GM21576 (cell line): ENCODE results near the gene SPINK13.
A peak's percentile ranks its signal among the peaks of the same experiment; 100 is the strongest.
"Not testable (repeated sequence)": the region's sequence is repeated elsewhere in the genome, so short reads cannot be mapped to it uniquely, and the experiment has no call there.

Source experiments
- ATAC-seq: cut with Tn5 transposase; IDR thresholded peaks from one replicate; pipeline ENCODE4 v1.9.1; 2021; ENCODE audit warnings: mild to moderate bottlenecking, moderate library complexity; ENCODE audit not compliant: unreplicated experiment

The SPINK13 gene, protein sequence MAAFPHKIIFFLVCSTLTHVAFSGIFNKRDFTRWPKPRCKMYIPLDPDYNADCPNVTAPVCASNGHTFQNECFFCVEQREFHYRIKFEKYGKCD

DNA sequence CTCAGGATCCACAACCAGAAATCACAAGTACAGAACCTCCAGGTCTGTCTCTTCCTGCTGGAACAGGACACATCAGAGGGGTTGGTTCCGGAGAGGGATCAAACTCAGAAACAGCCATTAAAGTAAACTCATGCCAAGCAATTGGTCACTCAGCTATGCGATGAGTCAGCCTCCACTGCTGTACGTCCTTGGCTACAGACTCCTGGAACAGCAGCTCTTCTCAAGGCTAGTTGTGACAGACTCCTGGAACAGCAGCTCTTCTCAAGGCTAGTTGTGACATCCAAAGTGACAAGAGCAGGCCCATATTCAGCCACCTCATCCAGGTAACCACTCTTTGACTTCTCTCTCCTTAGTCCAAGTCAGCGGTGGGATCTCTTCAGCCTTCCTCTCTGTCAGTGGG, at the start of gene SPINK13:
Gene SPINK13, plus strand, starts transcription at position 229 of the 400 bp plus-strand sequence. CDS start 1,279 bp downstream, outside the sequence.
- ATAC-seq = no peak

DNA sequence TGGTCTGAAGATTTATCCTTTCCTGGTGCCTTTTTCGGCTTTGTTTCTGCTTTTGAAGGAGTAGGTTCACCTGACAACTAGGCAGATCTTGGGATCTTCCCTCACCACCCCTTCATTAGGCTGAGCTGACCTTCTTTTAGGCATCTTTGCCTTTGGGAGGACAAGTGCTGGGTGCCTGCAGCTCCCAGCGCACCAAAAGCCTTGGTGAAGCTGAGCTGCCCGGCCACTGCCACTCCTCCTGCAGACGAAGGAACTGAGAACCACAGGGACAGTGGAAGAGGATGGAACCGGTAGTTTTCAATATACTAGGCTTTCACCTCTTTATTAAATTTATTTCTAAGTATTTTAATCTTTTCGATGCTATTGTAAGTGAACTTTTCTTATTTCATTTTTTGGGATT, 47.1 kb upstream of the SPINK13 start:
- no peak for ATAC-seq

DNA sequence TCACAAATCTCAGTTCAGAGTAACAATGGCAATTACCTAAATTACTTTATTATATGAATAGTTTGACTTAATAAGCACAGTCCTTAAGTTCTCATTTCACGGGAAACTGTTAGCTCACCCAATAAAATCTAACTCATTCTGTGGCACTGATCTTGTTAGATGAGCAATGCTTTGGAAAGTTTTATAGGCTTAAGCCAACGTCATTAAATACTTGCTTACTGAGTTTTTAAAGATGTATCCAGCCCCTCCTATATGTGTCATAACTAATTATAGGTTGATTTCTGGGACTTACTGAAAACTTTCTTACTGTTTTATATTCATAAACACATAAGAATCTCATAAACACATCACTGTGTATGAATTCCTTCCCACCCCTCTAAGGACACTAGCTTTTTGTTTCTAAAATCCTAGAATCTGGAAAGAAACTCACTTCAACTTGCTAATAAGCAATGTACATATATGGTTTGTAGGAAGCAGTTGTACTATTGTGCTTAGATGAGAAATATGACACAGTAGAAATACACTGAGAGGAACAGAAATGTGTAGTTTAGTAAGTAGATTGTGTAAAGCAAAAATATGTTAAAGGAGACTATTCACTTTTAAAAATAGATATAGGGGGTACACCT, 44.4 kb upstream of the SPINK13 start:
- no peak for ATAC-seq

DNA sequence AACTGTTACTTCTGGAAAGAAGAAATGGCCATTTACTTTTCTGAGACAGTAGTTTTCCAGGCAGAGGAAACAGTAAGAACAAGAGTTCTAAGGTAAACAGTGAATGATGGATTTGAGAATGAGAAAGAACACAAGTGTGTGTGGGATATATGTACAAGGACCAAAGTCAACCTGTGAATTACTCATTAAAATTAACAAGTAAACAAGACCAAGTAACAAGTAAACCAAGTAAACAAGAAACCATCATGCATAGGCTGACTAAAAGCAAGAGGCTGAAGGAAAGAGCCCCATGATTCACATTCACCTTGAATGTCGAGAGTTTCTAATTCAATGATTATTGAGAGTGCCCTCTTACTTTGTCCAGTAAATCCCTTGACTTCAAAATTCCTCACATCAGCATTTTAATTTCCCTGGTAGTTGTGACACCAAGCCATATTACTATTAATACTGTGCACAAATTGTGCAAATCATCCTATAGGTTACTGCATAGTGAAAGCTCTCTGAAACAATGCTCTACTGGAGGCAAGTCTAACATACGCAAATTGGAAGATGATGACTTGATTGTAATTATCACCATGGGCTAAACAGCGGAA, 40.1 kb upstream of the SPINK13 start:
- no peak for ATAC-seq

DNA sequence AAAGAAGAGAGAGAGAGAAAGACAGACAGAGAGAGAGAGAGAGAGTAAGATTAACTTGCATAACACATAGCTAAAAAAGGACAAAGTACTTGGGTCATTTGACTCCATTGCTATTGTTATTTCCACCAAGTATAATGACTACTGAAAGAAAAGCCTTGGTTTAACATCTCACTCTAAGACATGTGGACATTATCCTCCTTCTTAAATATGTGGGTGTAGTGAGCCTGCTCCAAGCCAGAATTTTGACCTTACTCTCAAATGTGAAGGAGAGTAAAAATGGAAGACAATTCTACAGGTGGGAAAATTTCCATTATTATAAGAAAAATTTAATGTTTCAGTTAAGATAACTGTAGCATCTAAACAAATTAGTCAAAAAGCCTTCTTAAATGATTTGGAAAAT, 38.8 kb upstream of the SPINK13 start:
- no peak for ATAC-seq

DNA sequence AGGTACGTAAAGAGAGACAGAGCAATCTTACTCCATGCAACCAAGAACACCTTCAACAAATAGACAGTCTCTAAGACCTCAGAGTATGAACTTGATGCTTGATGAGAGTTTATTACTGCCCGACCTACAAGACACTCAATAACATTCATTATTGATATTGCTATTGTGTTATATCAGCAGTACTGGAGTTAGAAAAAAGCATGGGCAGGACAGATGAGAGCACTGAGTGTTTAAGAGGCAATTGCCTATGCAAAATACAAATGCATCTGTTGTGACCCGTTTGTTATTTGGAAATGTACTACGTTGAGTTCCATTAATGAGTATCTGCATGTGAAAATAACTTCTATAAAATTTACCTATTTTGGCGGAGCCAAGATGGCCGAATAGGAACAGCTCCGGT, 38.4 kb upstream of the SPINK13 start:
- no peak for ATAC-seq

DNA sequence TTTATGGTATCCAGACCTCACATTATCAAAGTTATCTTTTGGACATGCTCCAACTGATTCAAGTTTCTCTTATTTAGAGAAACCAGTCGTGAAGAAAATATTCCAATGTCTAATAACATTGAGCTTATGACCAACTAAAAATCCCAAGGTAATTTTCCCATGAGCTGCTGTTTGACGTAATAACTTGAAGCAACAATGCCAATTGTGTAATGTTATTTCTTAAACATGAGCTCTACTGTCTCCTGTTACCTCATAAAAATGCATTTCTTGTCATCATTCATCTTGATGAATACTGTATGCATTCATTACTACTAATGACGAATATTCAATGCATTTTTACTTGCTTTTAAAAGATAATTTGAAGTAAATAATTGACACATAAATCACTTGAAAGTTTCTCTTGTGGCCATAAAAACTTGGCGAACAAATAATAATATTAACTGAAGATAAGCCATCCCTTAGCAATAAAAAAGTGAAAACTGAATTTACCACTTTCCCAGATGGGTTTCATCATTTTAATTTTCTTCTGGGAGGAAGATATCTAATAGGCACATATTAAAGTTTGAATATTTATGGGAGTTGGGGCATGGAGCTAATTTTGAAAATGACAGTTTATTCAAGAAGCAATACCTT, 30.7 kb upstream of the SPINK13 start:
- ATAC-seq = no peak

DNA sequence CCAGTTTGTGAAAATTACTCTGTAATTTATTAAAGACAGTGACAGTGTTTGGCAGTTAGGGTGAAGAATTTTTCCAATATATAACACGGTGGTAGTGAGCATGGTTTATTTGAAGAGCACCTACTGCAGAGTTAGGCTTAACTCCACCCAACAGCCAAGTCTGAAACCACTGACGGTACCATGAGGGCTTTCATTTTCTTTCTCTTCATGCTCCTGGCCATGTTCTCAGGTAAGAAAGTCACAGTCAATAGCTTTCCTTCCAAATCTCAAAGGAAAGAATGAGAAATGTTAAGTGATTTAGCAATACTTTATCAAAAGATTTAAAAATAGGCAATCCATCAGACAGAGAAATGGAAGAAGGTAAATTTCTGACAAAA, 30.2 kb upstream of the SPINK13 start, which contains the start of gene MARCOL:
Gene MARCOL, plus strand, starts transcription at position 108 of the 377 bp plus-strand sequence. Its CDS starts 73 bp downstream, at position 181.
- no peak for ATAC-seq

DNA sequence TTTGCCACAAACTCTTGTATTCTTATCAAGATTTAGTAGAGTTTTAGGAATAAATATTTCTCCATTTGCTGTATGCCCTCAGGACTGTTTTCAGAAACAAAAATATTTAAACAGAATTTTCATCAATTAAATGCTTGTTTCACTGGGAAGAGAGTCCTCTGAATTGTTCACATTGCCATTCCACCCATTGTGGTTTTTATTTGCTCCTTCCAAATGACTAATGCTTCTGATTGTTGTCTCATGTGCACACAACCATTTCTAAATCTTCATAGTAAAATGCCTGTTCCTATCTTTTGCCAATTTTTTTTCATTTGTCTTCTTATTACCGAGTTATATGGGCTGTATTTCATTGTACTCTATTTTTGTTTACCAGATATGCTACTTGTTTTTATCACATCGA, 19.7 kb upstream of the SPINK13 start:
- no peak for ATAC-seq

DNA sequence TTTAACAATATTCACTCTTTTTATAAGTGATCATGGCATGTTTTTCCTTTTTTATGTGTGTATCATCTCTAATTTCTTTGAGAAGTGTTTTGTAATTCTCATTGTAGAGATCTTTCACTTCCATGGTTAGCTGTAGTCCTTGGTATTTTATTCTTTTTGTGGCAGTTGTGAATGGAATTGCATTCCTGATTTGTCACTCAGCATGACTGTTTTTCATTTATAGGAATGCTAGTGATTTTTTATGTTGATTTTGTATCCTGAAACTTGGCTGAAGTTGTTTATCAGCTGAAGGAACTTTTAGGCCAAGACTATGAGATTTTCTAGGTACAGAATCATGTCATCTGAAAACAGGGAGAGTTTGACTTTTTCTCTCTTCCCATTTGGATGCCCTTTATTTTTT, 13.1 kb upstream of the SPINK13 start:
- ATAC-seq = no peak

DNA sequence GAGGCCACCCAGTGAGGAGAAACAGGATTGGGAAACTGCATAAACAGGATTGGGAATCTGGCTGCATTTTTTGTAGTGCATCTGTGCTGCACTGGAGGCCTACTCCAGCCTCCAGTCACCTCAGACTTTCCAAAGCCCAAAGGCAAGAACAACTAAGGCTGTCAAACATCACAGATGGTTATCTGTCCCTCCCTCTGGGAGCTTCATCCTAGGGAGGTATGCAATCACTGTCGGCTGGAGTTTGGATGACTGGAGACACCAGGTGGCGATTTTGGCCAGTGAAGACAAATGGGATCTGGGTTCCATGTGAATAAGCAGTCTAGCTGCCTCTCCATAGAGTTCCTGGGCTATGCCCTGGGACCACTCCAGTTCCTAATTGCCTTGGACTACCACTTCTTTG, 9.3 kb upstream of the SPINK13 start:
- no peak for ATAC-seq

DNA sequence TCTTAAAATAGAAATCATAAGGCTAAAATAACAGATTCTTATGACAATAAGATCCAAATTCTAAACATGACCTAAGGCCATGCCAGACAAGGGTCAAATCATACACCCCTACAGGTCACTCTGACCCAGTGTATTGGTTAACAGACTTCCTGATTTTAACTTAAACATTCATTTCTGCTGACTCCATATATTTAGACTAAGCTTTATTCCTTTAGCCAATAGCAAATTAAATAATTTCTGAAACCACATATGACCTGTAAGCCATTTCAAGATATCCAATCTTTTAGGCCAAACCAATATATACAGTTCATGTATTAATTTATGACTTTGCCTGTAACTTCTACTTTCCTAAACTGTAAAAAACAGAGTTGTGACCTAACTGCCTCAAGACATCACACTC, 7.4 kb upstream of the SPINK13 start:
- ATAC-seq = no peak

DNA sequence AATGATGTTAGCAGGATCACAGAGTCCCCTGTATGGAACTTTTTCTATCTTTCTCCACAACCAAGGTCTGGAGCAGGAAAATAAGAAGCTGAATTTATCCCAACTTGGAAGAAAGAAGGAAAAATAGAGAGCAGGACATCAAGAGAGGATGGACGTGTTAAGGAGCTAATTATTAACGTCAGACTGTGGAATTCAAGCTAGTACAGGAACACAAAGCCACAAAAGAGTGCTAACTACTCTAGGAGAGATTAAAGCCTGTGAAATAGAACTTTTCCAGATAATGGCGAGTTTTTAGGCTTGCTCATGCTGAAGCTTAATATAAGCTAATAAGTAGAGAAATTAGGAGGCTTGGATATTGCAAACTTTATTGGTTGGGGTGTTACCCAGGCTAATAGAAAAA, 632 bp upstream of the SPINK13 start:
- no peak for ATAC-seq

DNA sequence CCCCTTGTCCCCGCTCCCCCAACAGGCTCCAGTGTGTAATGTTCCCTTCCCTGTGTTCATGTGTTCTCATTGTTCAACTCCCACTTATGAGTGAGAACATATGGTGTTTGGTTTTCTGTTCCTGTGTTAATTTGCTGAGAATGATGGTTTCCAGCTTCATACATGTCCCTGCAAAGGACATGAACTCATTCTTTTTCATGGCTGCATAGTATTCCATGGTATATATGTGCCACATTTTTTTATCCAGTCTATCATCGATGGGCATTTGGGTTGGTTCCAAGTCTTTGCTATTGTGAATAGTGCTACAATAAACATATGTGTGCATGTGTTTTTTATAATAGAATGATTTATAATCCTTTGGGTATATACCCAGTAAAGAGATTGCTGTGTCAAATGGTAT, 6.5 kb downstream of the SPINK13 start:
- not testable (repeated sequence) for ATAC-seq

DNA sequence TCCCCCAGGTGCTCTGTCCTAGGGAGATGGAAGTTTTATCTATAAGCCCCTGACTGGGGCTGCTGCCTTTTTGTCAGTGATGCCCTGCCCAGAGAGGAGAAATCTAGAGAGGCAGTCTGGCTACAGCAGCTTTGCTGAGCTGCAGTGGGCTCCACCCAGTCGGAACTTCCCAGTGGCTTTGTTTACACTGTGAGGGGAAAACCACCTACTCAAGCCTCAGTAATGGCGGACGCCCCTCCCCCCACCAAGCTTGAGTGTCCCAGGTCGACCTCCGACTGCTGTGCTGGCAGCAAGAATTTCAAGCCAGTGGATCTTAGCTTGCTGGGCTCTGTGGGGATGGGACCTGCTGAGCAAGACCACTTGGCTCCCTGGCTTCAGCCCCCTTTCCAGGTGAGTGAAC, 12.3 kb downstream of the SPINK13 start:
- ATAC-seq = not testable (repeated sequence)

DNA sequence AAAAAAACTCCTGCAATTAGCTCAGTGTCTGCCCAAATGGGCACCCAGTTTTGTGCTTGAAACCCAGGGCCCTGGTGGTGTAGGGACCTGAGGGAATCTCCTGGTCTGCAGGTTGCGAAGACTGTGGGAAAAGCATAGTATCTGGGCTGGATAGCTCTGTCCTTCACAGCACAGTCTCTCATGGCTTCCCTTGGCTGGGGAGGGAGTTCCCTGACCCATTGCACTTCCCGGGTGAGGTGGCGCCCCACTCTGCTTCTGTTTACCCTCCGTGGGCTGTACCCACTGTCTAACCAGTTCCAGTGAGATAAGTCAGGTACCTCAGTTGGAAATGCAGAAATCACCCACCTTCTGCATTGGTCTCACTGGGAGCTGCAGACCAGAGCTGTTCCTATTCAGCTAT, 12.7 kb downstream of the SPINK13 start:
- not testable (repeated sequence) for ATAC-seq

DNA sequence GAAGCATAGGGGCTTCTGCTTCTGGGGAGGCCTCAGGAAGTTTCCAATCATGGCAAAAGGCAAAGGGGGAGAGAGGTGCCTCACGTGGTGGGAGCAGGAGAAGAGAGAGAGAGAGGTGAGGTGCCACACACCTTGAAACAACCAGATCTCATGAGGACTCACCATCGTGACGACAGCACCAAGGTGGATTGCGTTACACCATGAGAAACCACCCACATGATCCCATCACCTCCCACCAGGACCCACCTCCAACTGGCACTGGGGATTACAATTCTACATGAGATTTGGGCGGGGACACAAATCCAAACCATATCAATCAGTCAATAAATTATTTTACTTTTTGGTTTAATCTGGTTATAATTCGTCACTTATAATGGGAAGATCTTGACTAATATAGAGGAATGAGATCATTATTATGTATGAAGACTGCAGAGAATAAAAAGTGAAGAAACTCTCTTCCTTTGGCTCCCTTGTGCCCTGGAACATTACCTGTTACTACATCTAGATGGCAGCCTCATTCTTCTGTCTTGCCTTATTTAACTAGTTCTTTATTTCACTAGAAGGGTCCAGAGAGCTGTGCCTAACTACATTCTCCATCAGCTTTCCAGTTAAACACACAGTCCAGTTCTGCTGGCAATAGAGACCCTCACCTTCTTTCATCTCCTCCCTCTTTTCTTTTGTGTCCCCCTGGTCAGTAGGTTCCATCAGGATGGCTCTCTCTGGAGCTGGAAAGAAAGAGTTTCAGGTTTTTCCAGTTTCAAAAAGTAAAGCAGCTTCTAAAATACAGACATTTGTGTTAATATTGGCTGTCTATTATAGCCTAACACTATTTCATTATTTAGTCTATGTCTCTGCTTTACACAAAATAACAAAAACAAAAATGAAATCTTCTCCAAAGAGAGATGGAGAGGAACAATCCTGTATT, 21.9 kb downstream of the SPINK13 start:
- peak; percentile 72 for ATAC-seq

DNA sequence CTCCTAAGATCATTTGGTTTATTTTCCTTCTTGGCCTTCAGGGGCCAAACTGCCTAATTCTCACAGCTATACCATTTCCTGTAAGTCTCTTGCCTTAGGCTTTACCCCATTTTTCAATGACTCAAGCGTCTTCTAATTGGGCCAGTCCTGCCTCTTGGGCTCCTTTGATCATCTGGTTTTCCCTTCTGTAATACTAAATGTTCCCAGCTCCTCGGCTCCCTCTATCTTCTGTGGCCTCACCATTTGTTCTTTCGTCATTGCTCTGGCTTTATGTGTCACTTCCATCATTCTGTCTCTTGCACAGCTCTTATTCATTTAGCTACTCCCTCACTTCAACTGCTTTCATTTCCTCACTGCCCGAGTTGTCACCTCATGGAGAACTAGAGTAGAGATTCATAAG, 29.1 kb downstream of the SPINK13 start:
- no peak for ATAC-seq

DNA sequence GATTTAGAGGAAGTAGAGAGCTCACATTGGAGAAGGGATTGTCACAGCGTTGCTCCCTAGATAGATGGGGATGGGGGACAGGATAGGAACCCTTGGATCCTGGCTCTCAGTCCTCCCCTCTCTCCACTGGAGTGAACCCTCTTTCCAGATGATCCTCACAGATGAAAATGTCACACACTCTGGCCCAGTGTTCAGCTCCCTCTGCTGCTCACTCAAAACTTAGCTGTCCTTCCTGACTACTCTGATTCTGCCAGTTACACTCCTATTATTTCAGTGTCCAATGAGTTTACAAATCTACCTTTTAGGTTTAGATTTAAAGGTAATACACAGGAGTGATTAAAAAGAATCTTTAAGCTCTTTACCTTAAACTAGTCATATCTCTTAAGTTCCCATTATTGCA, 37.9 kb downstream of the SPINK13 start:
- ATAC-seq = no peak

DNA sequence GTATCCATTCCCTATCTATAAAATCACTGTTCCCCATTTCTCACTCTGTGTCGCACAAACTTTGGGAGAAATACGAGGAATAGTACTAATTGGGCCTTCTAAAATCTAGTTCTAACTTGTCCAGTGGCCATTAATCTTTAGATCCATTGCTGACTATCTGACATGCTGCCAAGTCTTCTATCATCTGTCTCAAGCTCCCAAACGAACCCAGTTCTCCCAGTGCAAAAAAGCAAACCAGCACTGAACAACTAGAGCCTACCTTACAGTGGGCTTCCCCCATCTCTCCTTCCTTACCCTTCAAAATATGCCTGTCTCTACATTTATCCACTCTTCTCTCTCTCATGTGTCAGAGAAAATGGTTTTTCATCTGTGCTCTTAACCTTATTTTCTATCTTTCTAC, 40.4 kb downstream of the SPINK13 start:
- ATAC-seq = no peak

DNA sequence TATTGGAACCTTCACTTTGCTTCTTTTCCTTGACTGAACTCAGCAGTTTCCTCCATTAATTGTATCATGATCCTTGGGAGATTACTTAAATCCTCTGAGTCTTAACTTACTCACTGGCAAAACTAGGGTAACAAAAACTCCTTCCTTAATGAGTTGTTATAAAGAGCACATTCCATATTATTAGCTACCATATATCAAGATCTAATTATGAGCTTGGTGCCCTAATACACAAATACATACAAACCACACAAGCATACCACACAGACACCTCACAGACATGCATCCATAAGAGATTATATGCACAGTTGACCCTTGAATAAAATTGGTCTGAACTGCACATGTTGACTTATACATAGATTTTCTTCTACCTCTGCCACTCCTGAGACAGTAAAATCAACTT, 41.2 kb downstream of the SPINK13 start:
- ATAC-seq = no peak
